ENCODE measurements around the gene TPRKB. TPM values are rescaled to one million over a fixed set of nuclear protein-coding genes. Genes with fewer than 3 reads are reported as not detected.
A peak's percentile ranks its signal among the peaks of the same experiment; 100 is the strongest.
"Not testable (repeated sequence)": the region's sequence is repeated elsewhere in the genome, so short reads cannot be mapped to it uniquely, and the experiment has no call there.

Gene TPRKB
- 28.8 and 33.6 TPM in 2 replicates for total RNA-seq (ENCODE audit: low replicate concordance)
- long read RNA-seq, transcript TPRKB-201 (5 exons, 748 nt), result major isoform, 8 of 25 reads
- long read RNA-seq, partial matches to known transcripts, result 8 of 25 reads
- long read RNA-seq, other reads (novel, unspliced or antisense), result 4 of 25 reads

GRCh38 chr2:73736855-73737779 lies at the start of gene TPRKB:
Gene TPRKB (minus strand): TSS chr2:73737345. CDS start chr2:73734569, 2,776 bp downstream.
- peaks cover 7% of the 10 kb centered on the region for H3K27me3 Mint-ChIP-seq
- peak; percentile 97 for DNase-seq (ENCODE audit: extremely low spot score, unreplicated experiment)
- peak within 1 kb of the TSS; percentile 98 for H3K4me3 Mint-ChIP-seq
- TF ChIP-seq CTCF (conservative IDR thresholded peaks at IDR 0.05), result no peak
- H3K9me3 Mint-ChIP-seq, result peaks cover 4% of the 10 kb centered on the region
- peaks cover 23% of the 10 kb centered on the region for H3K36me3 Mint-ChIP-seq
- peak within 1 kb of the TSS; percentile 84 for H3K27ac Mint-ChIP-seq
- H3K4me1 Mint-ChIP-seq (ENCODE audit: unreplicated experiment), result peaks cover 12% of the 10 kb centered on the region

- H3K27me3 Mint-ChIP-seq; H3K9me3 Mint-ChIP-seq; H3K36me3 Mint-ChIP-seq; H3K4me1 Mint-ChIP-seq (ENCODE audit: unreplicated experiment); H3K4me3 Mint-ChIP-seq; H3K27ac Mint-ChIP-seq; DNase-seq (ENCODE audit: extremely low spot score, unreplicated experiment): not testable (repeated sequence)
These were observed 46.7 kb upstream of the TPRKB start, which contains the start of gene C2orf78 for GRCh38 chr2:73783883-73784282. Gene C2orf78 (plus strand): TSS chr2:73784183. CDS start chr2:73784310, 127 bp downstream.

- not testable (repeated sequence) for H3K4me3 Mint-ChIP-seq; H3K27ac Mint-ChIP-seq; H3K9me3 Mint-ChIP-seq; H3K36me3 Mint-ChIP-seq; H3K27me3 Mint-ChIP-seq; DNase-seq (ENCODE audit: extremely low spot score, unreplicated experiment); H3K4me1 Mint-ChIP-seq (ENCODE audit: unreplicated experiment)
These were observed 46.3 kb upstream of the TPRKB start for GRCh38 chr2:73783402-73783801.

- no peak for DNase-seq (ENCODE audit: extremely low spot score, unreplicated experiment)
- peak; percentile 13 for TF ChIP-seq CTCF (conservative IDR thresholded peaks at IDR 0.05)
- Mint-ChIP-seq H3K4me1 (ENCODE audit: unreplicated experiment) (peaks cover 5% of the 10 kb centered on the region), H3K36me3 (peaks cover 12% of the 10 kb centered on the region), H3K9me3 (no peaks in the 10 kb centered on the region), H3K4me3 (peak overlapping the region; percentile 100), H3K27me3 (no peaks in the 10 kb centered on the region), H3K27ac (peak overlapping the region; percentile 97)
These were observed 43.1 kb upstream of the TPRKB start for GRCh38 chr2:73780237-73780582.

- H3K27me3 Mint-ChIP-seq, result no peaks in the 10 kb centered on the region
These were observed 42.5 kb upstream of the TPRKB start, which contains the start of gene DUSP11 for GRCh38 chr2:73779467-73780236. Gene DUSP11 (minus strand): TSS chr2:73780103. CDS start chr2:73779974, 129 bp downstream.

GRCh38 chr2:73778867-73779466 lies 41.8 kb upstream of the TPRKB start:
- Mint-ChIP-seq H3K27ac (peak overlapping the region; percentile 97), H3K4me3 (peak overlapping the region; percentile 100), H3K36me3 (peaks cover 23% of the 10 kb centered on the region)
- DNase-seq (ENCODE audit: extremely low spot score, unreplicated experiment); H3K4me1 Mint-ChIP-seq (ENCODE audit: unreplicated experiment); H3K27me3 Mint-ChIP-seq; H3K9me3 Mint-ChIP-seq: not testable (repeated sequence)

More at GRCh38 chr2:73779467-73780236, 42.5 kb upstream of the TPRKB start, which contains the start of gene DUSP11:
- H3K9me3 Mint-ChIP-seq, result no peaks in the 10 kb centered on the region
- peaks cover 5% of the 10 kb centered on the region for H3K4me1 Mint-ChIP-seq (ENCODE audit: unreplicated experiment)
- peak within 1 kb of the TSS; percentile 97 for H3K27ac Mint-ChIP-seq
- H3K36me3 Mint-ChIP-seq, result peaks cover 16% of the 10 kb centered on the region
- peak; percentile 96 for DNase-seq (ENCODE audit: extremely low spot score, unreplicated experiment)
- peak; percentile 93 for TF ChIP-seq CTCF (conservative IDR thresholded peaks at IDR 0.05)
- H3K4me3 Mint-ChIP-seq, result peak within 1 kb of the TSS; percentile 100

Data from type B pancreatic cell (in vitro differentiated cells).